ENCODE measurements around the gene CFAP107. TPM values are rescaled to one million over a fixed set of nuclear protein-coding genes. Genes with fewer than 3 reads are reported as not detected.
"Not testable (repeated sequence)": the region's sequence is repeated elsewhere in the genome, so short reads cannot be mapped to it uniquely, and the experiment has no call there.

CFAP107 gene
- total and polyA plus RNA-seq, 2 experiments from 2014 or later, result 0.07 TPM; not detected in 1

- no peaks in the 10 kb centered on the region for H3K27me3 ChIP-seq (ENCODE audit: insufficient read depth)
- no peak overlapping the region for H3K27ac Mint-ChIP-seq
- peaks cover 8% of the 10 kb centered on the region; the same call in 2 of the 3 replicates for H3K36me3 Mint-ChIP-seq (ENCODE audit: low read depth)
- peaks cover 2% of the 10 kb centered on the region; the same call in 2 of the 3 replicates for H3K4me1 Mint-ChIP-seq
- TF ChIP-seq POLR2AphosphoS5 (IDR thresholded peaks at IDR 0.05; ENCODE audit: low read depth), result no peak
- TF ChIP-seq JUNB (IDR thresholded peaks at IDR 0.05; ENCODE audit: unreplicated experiment), result no peak
- no peak for TF ChIP-seq STAT1 (IDR thresholded peaks at IDR 0.05; ENCODE audit: unreplicated experiment)
- H3K27me3 Mint-ChIP-seq (ENCODE audit: insufficient read depth, low read depth, poor library complexity), result peaks cover 3% of the 10 kb centered on the region
- H3K4me3 Mint-ChIP-seq, result no peak overlapping the region
- H3K4me1 ChIP-seq (ENCODE audit: insufficient read depth), result no peaks in the 10 kb centered on the region
- no peak for DNase-seq (ENCODE audit: low spot score)
- H3F3A ChIP-seq (replicated peaks; ENCODE audit: low read depth), result no peaks in the 10 kb centered on the region
- peaks cover 26% of the 10 kb centered on the region; the same call in 2 of the 3 replicates for H3K9me3 Mint-ChIP-seq
- ATAC-seq, result no peak
- H4K20me1 ChIP-seq (replicated peaks; ENCODE audit: insufficient read depth), result no peaks in the 10 kb centered on the region
- no peaks in the 10 kb centered on the region for H3K79me2 ChIP-seq (replicated peaks; ENCODE audit: insufficient read depth)
- no peaks in the 10 kb centered on the region for H3K36me3 ChIP-seq (ENCODE audit: insufficient read depth)
- H2AFZ ChIP-seq, result no peak overlapping the region
- H3K9me2 ChIP-seq (ENCODE audit: insufficient read depth), result peaks cover 8% of the 10 kb centered on the region
- H3K4me2 ChIP-seq, result no peak overlapping the region
- H3K4me3 ChIP-seq, result no peak overlapping the region
- H3K27ac ChIP-seq (ENCODE audit: low read depth), result no peak overlapping the region
Measured at GRCh38 chr1:12730156-12730555, 15.8 kb upstream of the CFAP107 start.

DNA sequence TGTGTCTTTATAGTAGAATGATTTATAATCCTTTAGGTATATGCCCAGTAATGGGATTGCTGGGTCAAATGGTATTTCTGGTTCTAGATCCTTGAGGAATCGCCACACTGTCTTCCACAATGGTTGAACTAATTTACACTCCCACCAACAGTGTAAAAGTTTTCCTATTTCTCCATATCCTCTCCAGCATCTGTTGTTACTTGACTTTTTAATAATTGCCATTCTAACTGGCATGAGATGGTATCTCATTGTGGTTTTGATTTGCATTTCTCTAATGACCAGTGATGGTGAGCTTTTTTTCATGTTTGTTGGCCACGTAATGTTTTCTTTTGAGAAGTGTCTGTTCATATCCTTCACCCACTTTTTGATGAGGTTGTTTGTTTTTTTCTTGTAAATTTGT lies 14.9 kb upstream of the CFAP107 start:
- peaks cover 26% of the 10 kb centered on the region; the same call in 2 of the 3 replicates for H3K9me3 Mint-ChIP-seq
- H3F3A ChIP-seq (replicated peaks; ENCODE audit: low read depth); H3K27me3 Mint-ChIP-seq (ENCODE audit: insufficient read depth, low read depth, poor library complexity); ATAC-seq; H3K4me1 ChIP-seq (ENCODE audit: insufficient read depth); H3K36me3 Mint-ChIP-seq (ENCODE audit: low read depth); H3K27ac Mint-ChIP-seq; H3K4me3 Mint-ChIP-seq; DNase-seq (ENCODE audit: low spot score); H3K4me1 Mint-ChIP-seq; H3K4me2 ChIP-seq; H3K4me3 ChIP-seq; H4K20me1 ChIP-seq (replicated peaks; ENCODE audit: insufficient read depth); H3K79me2 ChIP-seq (replicated peaks; ENCODE audit: insufficient read depth); H3K27me3 ChIP-seq (ENCODE audit: insufficient read depth); H3K27ac ChIP-seq (ENCODE audit: low read depth); H2AFZ ChIP-seq; H3K36me3 ChIP-seq (ENCODE audit: insufficient read depth): not testable (repeated sequence)
- H3K9me2 ChIP-seq (ENCODE audit: insufficient read depth), result peaks cover 14% of the 10 kb centered on the region

DNA sequence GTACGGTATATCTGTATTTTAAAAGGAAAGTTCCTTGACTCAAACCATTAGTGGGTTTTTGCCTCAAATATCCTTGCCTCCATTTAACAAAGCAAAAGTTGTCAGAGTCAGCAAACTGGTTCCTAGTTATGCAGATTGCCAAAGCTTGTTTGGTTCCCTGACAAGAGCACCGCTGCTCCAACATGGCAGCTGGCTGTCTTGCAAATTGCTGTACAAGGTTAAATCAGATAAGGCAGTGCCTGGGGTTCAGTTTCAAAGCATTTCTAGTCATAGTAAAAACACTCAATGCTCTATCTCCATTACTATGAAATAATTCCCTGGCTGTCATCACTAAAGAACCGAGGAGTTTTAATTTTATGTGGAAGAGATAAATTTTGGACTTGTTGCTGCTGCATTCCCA lies 11.3 kb upstream of the CFAP107 start:
- Mint-ChIP-seq H3K4me3 (no peak overlapping the region), H3K9me3 (peaks cover 16% of the 10 kb centered on the region; the same call in 2 of the 3 replicates), H3K27ac (no peak overlapping the region), H3K4me1 (peaks cover 2% of the 10 kb centered on the region; the same call in 1 of the 3 replicates), H3K27me3 (ENCODE audit: insufficient read depth, low read depth, poor library complexity) (no peaks in the 10 kb centered on the region), H3K36me3 (ENCODE audit: low read depth) (peaks cover 6% of the 10 kb centered on the region; the same call in 2 of the 3 replicates)
- Histone ChIP-seq H3K27ac (ENCODE audit: low read depth) (no peak overlapping the region), H3K9me2 (ENCODE audit: insufficient read depth) (peaks cover 7% of the 10 kb centered on the region; the same call in 1 of the 2 replicates), H3K4me2 (no peak overlapping the region), H3F3A (replicated peaks; ENCODE audit: low read depth) (no peaks in the 10 kb centered on the region), H3K36me3 (ENCODE audit: insufficient read depth) (no peaks in the 10 kb centered on the region), H2AFZ (peak overlapping the region; percentile 2; the same call in 1 of the 2 replicates), H3K4me3 (no peak overlapping the region), H3K27me3 (ENCODE audit: insufficient read depth) (no peaks in the 10 kb centered on the region), H4K20me1 (replicated peaks; ENCODE audit: insufficient read depth) (no peaks in the 10 kb centered on the region), H3K4me1 (ENCODE audit: insufficient read depth) (no peaks in the 10 kb centered on the region), H3K79me2 (replicated peaks; ENCODE audit: insufficient read depth) (no peaks in the 10 kb centered on the region)
- DNase-seq (ENCODE audit: low spot score) (no peak), ATAC-seq (no peak)
- no peak for TF ChIP-seq STAT1 (IDR thresholded peaks at IDR 0.05; ENCODE audit: unreplicated experiment)
- no peak for TF ChIP-seq EZH2 (IDR thresholded peaks at IDR 0.05; ENCODE audit: low read depth, unreplicated experiment)
- TF ChIP-seq, protein P1, sequence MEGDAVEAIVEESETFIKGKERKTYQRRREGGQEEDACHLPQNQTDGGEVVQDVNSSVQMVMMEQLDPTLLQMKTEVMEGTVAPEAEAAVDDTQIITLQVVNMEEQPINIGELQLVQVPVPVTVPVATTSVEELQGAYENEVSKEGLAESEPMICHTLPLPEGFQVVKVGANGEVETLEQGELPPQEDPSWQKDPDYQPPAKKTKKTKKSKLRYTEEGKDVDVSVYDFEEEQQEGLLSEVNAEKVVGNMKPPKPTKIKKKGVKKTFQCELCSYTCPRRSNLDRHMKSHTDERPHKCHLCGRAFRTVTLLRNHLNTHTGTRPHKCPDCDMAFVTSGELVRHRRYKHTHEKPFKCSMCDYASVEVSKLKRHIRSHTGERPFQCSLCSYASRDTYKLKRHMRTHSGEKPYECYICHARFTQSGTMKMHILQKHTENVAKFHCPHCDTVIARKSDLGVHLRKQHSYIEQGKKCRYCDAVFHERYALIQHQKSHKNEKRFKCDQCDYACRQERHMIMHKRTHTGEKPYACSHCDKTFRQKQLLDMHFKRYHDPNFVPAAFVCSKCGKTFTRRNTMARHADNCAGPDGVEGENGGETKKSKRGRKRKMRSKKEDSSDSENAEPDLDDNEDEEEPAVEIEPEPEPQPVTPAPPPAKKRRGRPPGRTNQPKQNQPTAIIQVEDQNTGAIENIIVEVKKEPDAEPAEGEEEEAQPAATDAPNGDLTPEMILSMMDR (conservative IDR thresholded peaks at IDR 0.05; ENCODE audit: low read depth in 2 of 2), result no peak
- no peak for TF ChIP-seq ZNF462 (CRISPR knock-in tag; IDR thresholded peaks at IDR 0.05)
- no peak for TF ChIP-seq ZNF114 (CRISPR knock-in tag; IDR thresholded peaks at IDR 0.05)
- no peak for TF ChIP-seq POLR2AphosphoS5 (IDR thresholded peaks at IDR 0.05; ENCODE audit: low read depth)
- no peak for TF ChIP-seq CREB1 (CRISPR knock-in tag; IDR thresholded peaks at IDR 0.05; ENCODE audit: low read depth)
- TF ChIP-seq ZNF331 (CRISPR knock-in tag; IDR thresholded peaks at IDR 0.05; ENCODE audit: low read depth), result no peak
- no peak for TF ChIP-seq EZH2phosphoT487 (IDR thresholded peaks at IDR 0.05; ENCODE audit: unreplicated experiment)
